Choroid plexus epithelial cell (primary cell): Measurements from ENCODE around the gene SLAMF6.
A peak's percentile ranks its signal among the peaks of the same experiment; 100 is the strongest.

ENCODE experiments used
- DNase-seq: peaks from one replicate; pipeline ENCODE4 v3.0.0-alpha.2; 2010; ENCODE audit warnings: low read depth
- H3K4me3 ChIP-seq: 2 replicates; pipeline ENCODE4 v1.5.1; 2011; ENCODE audit warnings: low read depth, mild to moderate bottlenecking, control low read depth, low read length, moderate library complexity
- TF ChIP-seq, protein P1 (sequence below): conservative IDR thresholded peaks from 2 replicates; pipeline ENCODE4 v1.5.1; 2011; ENCODE audit warnings: low read depth, mild to moderate bottlenecking, control low read depth, inconsistent platforms, low read length, moderate library complexity

The SLAMF6 gene

DNA sequence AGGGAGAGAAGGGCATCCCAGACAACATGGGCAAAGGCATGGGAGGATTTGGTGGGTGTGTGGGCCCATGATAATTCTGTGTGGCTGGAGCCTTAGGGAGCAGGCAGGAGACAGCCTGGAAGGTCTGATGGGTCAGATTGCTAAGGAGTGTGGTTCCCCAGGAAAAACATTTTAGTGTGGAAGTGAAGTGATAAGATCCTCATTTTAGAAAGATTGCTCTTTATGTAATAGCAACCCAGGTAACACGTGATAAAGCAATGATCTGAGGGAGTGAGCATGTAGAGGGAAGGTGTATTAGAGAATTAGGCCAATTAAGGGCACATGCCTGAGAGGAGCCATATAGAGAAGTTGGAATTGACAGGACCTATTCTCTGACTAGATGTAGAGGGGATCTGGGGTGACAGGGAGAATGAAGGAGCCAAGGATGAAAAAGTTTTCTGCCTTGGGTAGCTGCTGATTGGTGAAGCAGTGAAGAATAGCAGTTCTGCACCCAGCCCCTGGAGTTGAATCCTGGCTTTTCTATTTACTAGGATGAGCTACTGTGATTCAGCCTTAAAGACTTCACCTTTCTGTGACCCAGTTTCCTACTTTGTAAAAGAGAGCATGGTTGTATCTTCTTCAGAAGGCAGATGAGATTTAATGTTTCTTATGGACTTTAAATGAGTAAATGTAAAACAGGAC, 18.7 kb upstream of the SLAMF6 start:
- TF ChIP-seq, protein P1, sequence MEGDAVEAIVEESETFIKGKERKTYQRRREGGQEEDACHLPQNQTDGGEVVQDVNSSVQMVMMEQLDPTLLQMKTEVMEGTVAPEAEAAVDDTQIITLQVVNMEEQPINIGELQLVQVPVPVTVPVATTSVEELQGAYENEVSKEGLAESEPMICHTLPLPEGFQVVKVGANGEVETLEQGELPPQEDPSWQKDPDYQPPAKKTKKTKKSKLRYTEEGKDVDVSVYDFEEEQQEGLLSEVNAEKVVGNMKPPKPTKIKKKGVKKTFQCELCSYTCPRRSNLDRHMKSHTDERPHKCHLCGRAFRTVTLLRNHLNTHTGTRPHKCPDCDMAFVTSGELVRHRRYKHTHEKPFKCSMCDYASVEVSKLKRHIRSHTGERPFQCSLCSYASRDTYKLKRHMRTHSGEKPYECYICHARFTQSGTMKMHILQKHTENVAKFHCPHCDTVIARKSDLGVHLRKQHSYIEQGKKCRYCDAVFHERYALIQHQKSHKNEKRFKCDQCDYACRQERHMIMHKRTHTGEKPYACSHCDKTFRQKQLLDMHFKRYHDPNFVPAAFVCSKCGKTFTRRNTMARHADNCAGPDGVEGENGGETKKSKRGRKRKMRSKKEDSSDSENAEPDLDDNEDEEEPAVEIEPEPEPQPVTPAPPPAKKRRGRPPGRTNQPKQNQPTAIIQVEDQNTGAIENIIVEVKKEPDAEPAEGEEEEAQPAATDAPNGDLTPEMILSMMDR: no peak
- peak; percentile 41 for DNase-seq
- H3K4me3 ChIP-seq: no peak overlapping the region

DNA sequence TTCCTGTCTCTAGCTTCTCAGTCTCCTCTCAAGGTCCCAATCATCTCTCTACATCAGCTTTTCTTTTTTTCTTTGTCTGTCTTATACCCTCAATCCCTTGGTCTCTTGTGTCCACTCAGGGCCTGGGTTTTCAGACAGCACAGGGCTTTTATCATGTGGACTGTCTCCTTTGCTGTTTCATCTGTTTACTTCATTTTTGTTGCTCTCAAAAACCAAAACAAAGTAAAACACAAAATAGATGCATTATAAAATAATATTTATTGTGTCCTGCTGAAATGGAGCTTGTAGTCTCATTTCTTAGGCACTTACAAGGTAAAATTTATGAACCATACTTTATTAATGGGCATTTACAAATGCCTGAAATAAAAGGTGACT, 17.8 kb upstream of the SLAMF6 start:
- no peak for DNase-seq
- TF ChIP-seq, protein P1: no peak
- no peak overlapping the region for H3K4me3 ChIP-seq

DNA sequence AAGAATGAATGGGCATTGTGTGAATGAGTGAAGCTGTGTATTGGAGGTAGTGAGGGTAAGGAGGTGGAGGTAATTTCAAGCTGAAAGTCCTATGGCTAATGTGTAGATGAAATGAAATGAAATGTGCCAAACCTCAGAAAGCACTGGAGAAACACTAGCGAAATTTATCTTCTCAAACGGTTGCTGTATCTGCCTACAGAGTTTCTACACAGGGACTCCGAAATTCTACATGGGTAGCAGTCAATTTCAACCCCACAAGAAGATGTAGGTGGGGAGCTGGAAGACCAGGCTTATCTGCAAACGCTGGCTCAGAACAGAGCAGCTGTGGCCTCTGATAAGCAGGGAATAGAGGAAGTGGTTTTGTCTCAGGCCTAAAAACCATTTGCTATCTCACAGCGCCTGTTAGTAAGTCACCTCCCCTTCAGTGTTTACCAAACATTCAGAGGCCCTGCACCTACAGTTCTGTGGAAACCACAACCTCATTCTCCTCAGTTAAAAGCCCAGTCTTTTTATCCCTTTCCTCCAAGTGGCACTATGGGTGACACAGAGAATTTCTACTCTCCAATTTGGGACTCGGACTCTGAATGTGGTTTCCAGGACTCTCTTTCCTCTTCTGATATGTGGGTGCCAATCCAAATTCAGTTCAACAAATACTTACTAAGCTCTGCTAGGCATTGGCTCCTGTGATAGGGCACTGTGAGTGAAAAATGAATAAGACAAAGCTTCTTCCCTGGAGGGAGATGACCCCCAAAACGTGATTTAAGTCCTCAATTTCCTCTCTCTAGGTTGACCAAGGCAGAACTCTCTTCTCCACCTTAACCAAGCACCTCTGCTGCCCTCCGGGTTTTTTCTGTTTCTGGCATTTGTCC, 17.2 kb upstream of the SLAMF6 start:
- no peak overlapping the region for H3K4me3 ChIP-seq
- DNase-seq: no peak
- TF ChIP-seq, protein P1: no peak

DNA sequence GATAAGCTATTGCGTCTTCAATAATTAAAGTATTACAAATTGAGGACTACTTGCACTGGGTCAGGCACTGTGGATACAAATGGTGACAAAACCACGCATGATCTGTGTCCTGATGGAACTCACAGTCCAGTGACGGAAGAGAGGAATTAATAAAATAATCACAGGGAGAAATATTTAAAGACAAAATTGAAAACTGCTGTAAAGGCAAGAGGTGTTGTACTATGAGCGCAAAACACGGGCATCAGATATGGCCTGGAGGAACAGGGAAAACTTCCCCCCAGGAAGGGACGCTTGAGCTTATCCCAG, 16.6 kb upstream of the SLAMF6 start:
- H3K4me3 ChIP-seq: no peak overlapping the region
- TF ChIP-seq, protein P1: no peak
- DNase-seq: no peak

DNA sequence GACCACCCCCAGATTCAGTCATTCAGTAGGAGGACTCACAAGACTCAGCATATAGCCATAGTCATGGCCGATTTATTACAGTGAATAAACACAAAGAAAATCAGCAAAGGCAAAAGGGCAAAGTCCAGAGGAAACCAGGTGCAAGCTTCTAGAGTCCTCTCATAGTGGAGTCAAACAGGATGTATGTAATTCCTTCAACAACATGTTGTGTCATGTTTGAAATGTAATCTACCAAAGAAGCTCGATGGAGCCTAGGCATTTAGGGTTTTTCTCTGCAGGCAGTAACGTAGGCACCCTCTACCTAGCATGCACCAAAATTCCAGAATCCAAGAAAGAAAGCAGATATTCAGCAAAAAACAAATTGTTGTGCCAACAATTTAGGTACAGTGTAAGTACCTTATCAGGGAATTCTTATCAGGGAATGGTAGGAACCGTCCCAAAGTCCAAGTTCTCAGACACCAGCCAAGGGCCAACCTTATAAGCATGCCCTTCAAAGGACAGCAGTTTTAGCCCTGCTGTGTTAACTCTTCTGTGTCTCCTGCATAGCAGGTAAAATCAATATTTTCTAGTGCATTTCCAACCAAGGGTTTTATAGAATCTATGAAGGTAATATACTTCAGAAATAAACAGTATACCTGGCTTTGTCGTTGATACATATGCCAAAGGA, 16.1 kb upstream of the SLAMF6 start:
- H3K4me3 ChIP-seq: no peak overlapping the region
- TF ChIP-seq, protein P1: no peak
- DNase-seq: no peak

DNA sequence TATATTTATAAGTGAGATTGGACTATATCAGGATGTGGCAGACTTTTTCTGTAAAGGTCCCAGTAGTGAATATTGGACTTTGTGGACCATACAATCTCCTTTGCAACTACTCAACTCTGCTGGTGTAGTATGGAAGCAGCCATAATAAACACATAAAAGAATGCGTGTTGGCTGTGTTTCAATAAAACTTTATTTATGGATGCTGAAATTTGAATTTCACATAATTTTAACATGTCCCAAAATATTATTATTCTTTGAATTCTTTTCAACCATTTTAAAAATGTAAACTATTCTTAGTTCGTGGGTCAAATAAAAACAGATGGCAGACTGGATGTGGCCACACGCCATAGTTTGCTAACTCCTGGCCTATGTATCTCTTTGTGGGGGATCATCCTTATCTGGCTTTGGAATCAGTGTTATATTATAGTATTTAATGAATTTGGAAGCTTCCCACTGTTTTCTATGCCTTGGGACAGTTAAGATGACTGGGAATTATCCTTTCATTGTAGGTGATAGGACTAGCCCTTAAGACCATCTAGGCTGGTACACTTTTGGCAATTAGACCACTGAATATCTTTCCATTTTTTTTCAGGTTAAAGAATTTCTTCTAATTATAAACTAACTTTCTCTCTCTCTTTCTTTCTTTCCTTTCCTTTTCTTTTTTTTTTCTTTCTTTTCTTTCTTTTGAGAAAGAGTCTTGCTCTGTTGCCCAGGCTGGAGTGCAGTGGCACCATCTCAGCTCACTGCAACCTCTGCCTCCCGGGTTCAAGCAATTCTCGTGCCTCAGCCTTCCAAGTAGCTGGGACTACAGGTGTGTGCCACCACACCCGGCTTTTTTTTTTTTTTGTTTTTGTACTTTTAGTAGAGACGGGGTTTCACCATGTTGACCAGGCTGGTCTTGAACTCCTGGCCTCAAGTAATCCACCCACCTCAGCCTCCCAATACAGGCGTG, 14.9 kb upstream of the SLAMF6 start:
- no peak overlapping the region for H3K4me3 ChIP-seq
- no peak for DNase-seq
- TF ChIP-seq, protein P1: no peak
